Breast epithelium (tissue), 4 donors: ENCODE results near the gene EDAR. TPM values are rescaled to one million over a fixed set of nuclear protein-coding genes. Genes with fewer than 3 reads are reported as not detected.
A peak's percentile ranks its signal among the peaks of the same experiment; 100 is the strongest.

Experiments used
- DNase-seq, 2 donors: peaks; one replicate each; pipeline ENCODE4 v3.0.0-alpha.2; 2019; ENCODE audit warnings: low spot score in 2 of 2
- H3K27ac ChIP-seq, 2 donors: fragments of 200-600 bp; sonication (generic) in 1 of 2; one replicate each; pipeline ENCODE4 v1.5.1; 2016 to 2019; ENCODE audit warnings: mild to moderate bottlenecking in 1 of 2
- H3K27me3 ChIP-seq, 2 donors: fragments of 200-600 bp; sonication (generic) in 1 of 2; one replicate each; pipeline versions ENCODE4 v1.5.1 to v1.6.0; 2017 to 2019; ENCODE audit warnings: control low read depth in 1 of 2, mild to moderate bottlenecking in 1 of 2
- H3K36me3 ChIP-seq: fragments of 200-600 bp; one replicate; pipeline ENCODE4 v1.5.1; 2019
- H3K4me1 ChIP-seq, 2 donors: fragments of 200-600 bp; sonication (generic); one replicate each; pipeline ENCODE4 v1.5.1; 2016 to 2019; ENCODE audit warnings: control low read depth in 1 of 2
- H3K4me3 ChIP-seq, 3 donors: fragments of 200-600 bp; sonication (generic); 1 replicate in 2 of 3; 2 replicates in 1 of 3; pipeline ENCODE4 v1.5.1; 2016 to 2019; ENCODE audit warnings: mild to moderate bottlenecking in 3 of 3, moderate library complexity in 2 of 3
- H3K9me3 ChIP-seq, 2 donors: fragments of 200-600 bp; sonication (generic) in 1 of 2; one replicate each; pipeline ENCODE4 v1.5.1; 2016 to 2019; ENCODE audit warnings: control low read depth in 1 of 2
- POLR2A ChIP-seq: fragments of 450-650 bp; IDR thresholded peaks from one replicate; pipeline ENCODE4 v1.6.1; 2016; ENCODE audit warnings: antibody characterized with exemption, mild to moderate bottlenecking, moderate library complexity
- POLR2AphosphoS5 ChIP-seq, 3 donors: sonication (generic); formaldehyde crosslinking; IDR thresholded peaks; one replicate each; pipeline ENCODE4 v1.6.1; 2017; ENCODE audit warnings: antibody characterized with exemption in 3 of 3
- intact Hi-C: fragments of 100-400 bp; cut with DNase I; formaldehyde crosslinking; loops from one replicate; pipeline ENCODE4 v1.15.1; 2023; ENCODE audit warnings: low total_unique reads
- total RNA-seq, 3 donors: library from RNA; depleted of rRNA; stranded (reverse); fragments of >200 nt; gene quantifications; one replicate each; pipeline ENCODE4 v1.1.0, GENCODE V29; 2016
- TF ChIP-seq, protein P1 (sequence below), 3 donors: fragments of 450-650 bp; IDR thresholded peaks; one replicate each; pipeline ENCODE4 v1.5.1; 2016 to 2017; ENCODE audit warnings: antibody characterized with exemption in 3 of 3, mild to moderate bottlenecking in 3 of 3, moderate library complexity in 3 of 3

EDAR gene
- total RNA-seq, 3 donors from 2014 or later, result 0.29 TPM; not detected in 2

GRCh38 chr2:108910541-108911396 lies 78.3 kb downstream of the EDAR start:
- intact Hi-C loops, result no loop called here
- TF ChIP-seq, protein P1, sequence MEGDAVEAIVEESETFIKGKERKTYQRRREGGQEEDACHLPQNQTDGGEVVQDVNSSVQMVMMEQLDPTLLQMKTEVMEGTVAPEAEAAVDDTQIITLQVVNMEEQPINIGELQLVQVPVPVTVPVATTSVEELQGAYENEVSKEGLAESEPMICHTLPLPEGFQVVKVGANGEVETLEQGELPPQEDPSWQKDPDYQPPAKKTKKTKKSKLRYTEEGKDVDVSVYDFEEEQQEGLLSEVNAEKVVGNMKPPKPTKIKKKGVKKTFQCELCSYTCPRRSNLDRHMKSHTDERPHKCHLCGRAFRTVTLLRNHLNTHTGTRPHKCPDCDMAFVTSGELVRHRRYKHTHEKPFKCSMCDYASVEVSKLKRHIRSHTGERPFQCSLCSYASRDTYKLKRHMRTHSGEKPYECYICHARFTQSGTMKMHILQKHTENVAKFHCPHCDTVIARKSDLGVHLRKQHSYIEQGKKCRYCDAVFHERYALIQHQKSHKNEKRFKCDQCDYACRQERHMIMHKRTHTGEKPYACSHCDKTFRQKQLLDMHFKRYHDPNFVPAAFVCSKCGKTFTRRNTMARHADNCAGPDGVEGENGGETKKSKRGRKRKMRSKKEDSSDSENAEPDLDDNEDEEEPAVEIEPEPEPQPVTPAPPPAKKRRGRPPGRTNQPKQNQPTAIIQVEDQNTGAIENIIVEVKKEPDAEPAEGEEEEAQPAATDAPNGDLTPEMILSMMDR (IDR thresholded peaks at IDR 0.05), result no peak
- TF ChIP-seq POLR2AphosphoS5 (IDR thresholded peaks at IDR 0.05) (no peak), POLR2A (no peak)
- DNase-seq, result peak in 1 of 2 donors; percentile 15
- H3K36me3 ChIP-seq, result no peaks in the 10 kb centered on the region
- H3K4me1 ChIP-seq, result peaks cover 0 to 1% of the 10 kb centered on the region in 2 donors
- no peak overlapping the region for H3K4me3 ChIP-seq
- no peaks in the 10 kb centered on the region for H3K27me3 ChIP-seq
- H3K9me3 ChIP-seq, result no peaks in the 10 kb centered on the region
- H3K27ac ChIP-seq, result no peak overlapping the region

GRCh38 chr2:108910011-108910431 lies 79.0 kb downstream of the EDAR start:
- peaks cover 0 to 7% of the 10 kb centered on the region in 2 donors for H3K4me1 ChIP-seq
- H3K4me3 ChIP-seq, result no peak overlapping the region
- intact Hi-C loops, result no loop called here
- no peaks in the 10 kb centered on the region for H3K9me3 ChIP-seq
- no peaks in the 10 kb centered on the region for H3K27me3 ChIP-seq
- no peak overlapping the region for H3K27ac ChIP-seq
- peak in 1 of 2 donors; percentile 6 for DNase-seq
- TF ChIP-seq, protein P1 (IDR thresholded peaks at IDR 0.05), result no peak
- TF ChIP-seq POLR2A (no peak), POLR2AphosphoS5 (IDR thresholded peaks at IDR 0.05) (no peak)
- H3K36me3 ChIP-seq, result no peaks in the 10 kb centered on the region

- H3K4me3 ChIP-seq, result no peak overlapping the region
- no peaks in the 10 kb centered on the region for H3K36me3 ChIP-seq
- intact Hi-C loops, result no loop called here
- no peak for DNase-seq
- no peak overlapping the region for H3K27ac ChIP-seq
- peaks cover 0 to 7% of the 10 kb centered on the region in 2 donors for H3K4me1 ChIP-seq
- no peaks in the 10 kb centered on the region for H3K27me3 ChIP-seq
- TF ChIP-seq POLR2A (no peak), POLR2AphosphoS5 (IDR thresholded peaks at IDR 0.05) (no peak)
- TF ChIP-seq, protein P1 (IDR thresholded peaks at IDR 0.05), result no peak
- H3K9me3 ChIP-seq, result no peaks in the 10 kb centered on the region
Observed at GRCh38 chr2:108909275-108909823, 79.7 kb downstream of the EDAR start.

DNA sequence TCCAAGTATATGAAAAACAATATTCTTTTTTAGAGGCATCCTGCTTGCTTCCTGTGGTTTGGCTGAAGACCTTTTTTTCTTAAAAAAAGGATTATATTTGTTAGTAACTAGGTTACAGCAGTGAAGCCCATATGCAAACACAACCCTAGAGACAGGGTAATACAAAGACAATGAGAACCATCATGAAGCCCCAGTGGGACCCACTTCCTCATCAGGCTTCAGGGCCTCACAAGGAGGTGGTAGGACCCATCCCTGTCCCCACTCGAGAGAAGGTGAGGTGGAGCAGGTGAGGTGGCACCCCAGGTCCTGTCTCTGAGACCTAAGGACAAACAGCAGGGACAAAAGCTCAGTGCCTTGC lies 80.3 kb downstream of the EDAR start:
- intact Hi-C loops, result no loop called here

More for the DNA sequence above, 80.3 kb downstream of the EDAR start:
- no peaks in the 10 kb centered on the region for H3K36me3 ChIP-seq
- peaks cover 0 to 7% of the 10 kb centered on the region in 2 donors for H3K4me1 ChIP-seq
- H3K9me3 ChIP-seq, result no peaks in the 10 kb centered on the region
- TF ChIP-seq, protein P1 (IDR thresholded peaks at IDR 0.05), result no peak
- TF ChIP-seq POLR2A (no peak), POLR2AphosphoS5 (IDR thresholded peaks at IDR 0.05) (no peak)
- no peak overlapping the region for H3K4me3 ChIP-seq
- no peaks in the 10 kb centered on the region for H3K27me3 ChIP-seq
- peak in 1 of 2 donors; percentile 8 for DNase-seq
- no peak overlapping the region for H3K27ac ChIP-seq
